Caco-2 (cell line): ENCODE measurements around the gene GNAQ. TPM values are rescaled to one million over a fixed set of nuclear protein-coding genes. Genes with fewer than 3 reads are reported as not detected.

Source experiments
- BruUV-seq: library from RNA; stranded (reverse); fragments of 400-500 nt; replicated peaks from 2 replicates; lab custom pipeline; 2021; lab: Mats Ljungman, UMichigan
- CTCF ChIA-PET: fragments of 300-600 bp; sonication (Branson Sonifier 250); formaldehyde crosslinking; loops from one replicate; lab custom pipeline; 2022; ENCODE audit warnings: antibody characterized with exemption; lab: Charles Lee
- POLR2A ChIA-PET: fragments of 300-600 bp; sonication (Branson Sonifier 250); formaldehyde crosslinking; loops from one replicate; lab custom pipeline; 2022; ENCODE audit warnings: antibody characterized with exemption; lab: Charles Lee
- DNase-seq, 2 experiments: peaks; one replicate each; pipeline versions ENCODE4 v3.0.0 to v3.0.0-alpha.2; 2020 to 2022
- H3K27me3 ChIP-seq: replicated peaks from 2 replicates; pipeline ENCODE4 v1.6.0; 2011; ENCODE audit warnings: low read length; ENCODE audit not compliant: control insufficient read depth, insufficient read depth
- H3K36me3 ChIP-seq: 2 replicates; pipeline ENCODE4 v1.5.1; 2011; ENCODE audit warnings: low read length; ENCODE audit not compliant: control insufficient read depth, insufficient read depth
- H3K4me1 ChIP-seq: fragments of 250-450 bp; sonication (Bioruptor Pico); 2 replicates; pipeline ENCODE4 v1.5.1; 2020; ENCODE audit warnings: mild to moderate bottlenecking
- H3K4me3 ChIP-seq: 2 replicates; pipeline ENCODE4 v1.5.1; 2011; ENCODE audit warnings: low read depth, mild to moderate bottlenecking, control low read depth, low read length
- H3K9me3 ChIP-seq: fragments of 250-450 bp; sonication (Bioruptor Pico); 2 replicates; pipeline ENCODE4 v1.5.1; 2020; ENCODE audit warnings: mild to moderate bottlenecking, moderate library complexity
- H3K27ac Mint-ChIP-seq: one replicate; pipeline ENCODE4 v1.8.0; 2022; ENCODE audit warnings: mixed read lengths; ENCODE audit not compliant: unreplicated experiment
- H3K27me3 Mint-ChIP-seq: one replicate; pipeline ENCODE4 v1.8.0; 2022; ENCODE audit warnings: mixed read lengths; ENCODE audit not compliant: insufficient read depth, unreplicated experiment
- H3K36me3 Mint-ChIP-seq: one replicate; pipeline ENCODE4 v1.8.0; 2022; ENCODE audit warnings: mild to moderate bottlenecking, mixed read lengths; ENCODE audit not compliant: insufficient read depth, unreplicated experiment
- H3K4me1 Mint-ChIP-seq: one replicate; pipeline ENCODE4 v1.8.0; 2022; ENCODE audit warnings: low read depth, mixed read lengths; ENCODE audit not compliant: unreplicated experiment
- H3K4me3 Mint-ChIP-seq: one replicate; pipeline ENCODE4 v1.8.0; 2022; ENCODE audit warnings: mild to moderate bottlenecking, moderate library complexity, mixed read lengths; ENCODE audit not compliant: unreplicated experiment
- H3K9me3 Mint-ChIP-seq: one replicate; pipeline ENCODE4 v1.8.0; 2022; ENCODE audit warnings: mixed read lengths; ENCODE audit not compliant: unreplicated experiment
- CTCF ChIP-seq, 2 experiments: fragments of 200-600 bp in 1 of 2; IDR thresholded peaks; 1 replicate in 1 of 2; 2 replicates in 1 of 2; pipeline versions ENCODE4 v1.5.1 to v1.8.0; 2011 to 2022; ENCODE audit warnings: antibody characterized with exemption in 1 of 2, control low read depth in 1 of 2, inconsistent platforms in 1 of 2, low read depth in 1 of 2, low read length in 1 of 2, mild to moderate bottlenecking in 1 of 2, moderate library complexity in 1 of 2; ENCODE audit not compliant: insufficient read depth in 1 of 2, severe bottlenecking in 1 of 2, unreplicated experiment in 1 of 2
- intact Hi-C: fragments of 100-400 bp; cut with micrococcal nuclease; formaldehyde crosslinking; loops from one replicate; pipeline ENCODE4 v1.10.0; 2022; ENCODE audit not compliant: unreplicated experiment
- total RNA-seq: library from RNA; stranded (reverse); gene quantifications from 2 replicates; pipeline ENCODE4 v1.2.3, GENCODE V29; 2022

Gene GNAQ
- total RNA-seq, 1 experiment from 2014 or later, result 10.1 TPM

DNA sequence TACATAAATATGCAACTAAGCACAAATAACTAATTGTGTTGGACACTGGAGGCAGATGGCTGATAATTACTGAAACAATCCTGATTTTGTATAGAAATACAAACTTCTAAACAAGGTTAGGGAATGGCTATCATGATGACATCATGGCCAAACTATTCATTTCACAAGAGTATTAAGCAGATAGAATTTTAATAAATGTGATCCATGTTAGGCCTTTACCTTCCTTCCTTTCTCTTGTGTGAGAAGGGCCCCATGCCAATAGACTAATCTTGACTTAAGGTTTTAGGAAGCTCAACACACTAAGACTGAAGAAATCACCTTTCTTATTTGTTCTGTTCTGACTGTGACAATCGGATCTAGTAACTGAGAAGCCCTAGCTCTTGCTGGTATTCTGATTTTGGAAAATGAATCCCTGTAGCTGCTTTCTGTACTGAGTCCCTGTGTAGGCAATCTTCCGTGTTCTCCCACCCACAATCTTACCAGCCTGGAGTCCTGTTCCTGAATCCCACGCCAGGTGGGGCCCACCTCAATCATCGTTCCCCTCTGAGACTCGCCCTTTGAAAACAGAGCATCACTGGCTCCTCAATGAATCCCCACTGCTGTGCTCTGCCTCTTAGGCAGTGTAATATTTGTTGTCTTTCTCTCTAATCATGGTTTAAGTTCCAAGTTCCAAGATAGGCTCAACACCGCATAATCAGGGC is 214.8 kb downstream of the GNAQ start:
- intact Hi-C loops, result no loop called here
- Histone ChIP-seq H3K36me3 (no peaks in the 10 kb centered on the region), H3K4me1 (no peaks in the 10 kb centered on the region), H3K4me3 (no peak overlapping the region), H3K9me3 (no peaks in the 10 kb centered on the region), H3K27me3 (no peaks in the 10 kb centered on the region)
- H3K9me3 Mint-ChIP-seq, result no peaks in the 10 kb centered on the region
- ChIA-PET POLR2A (no interaction called here), CTCF (no interaction called here)
- H3K36me3 Mint-ChIP-seq, result no peaks in the 10 kb centered on the region
- no TSS peak for BruUV-seq
- no peak for TF ChIP-seq CTCF (IDR thresholded peaks at IDR 0.05; ENCODE audit: insufficient read depth in 1 of 2, low read depth in 1 of 2, low read length in 1 of 2, severe bottlenecking in 1 of 2, unreplicated experiment in 1 of 2)
- DNase-seq, result no peak
- no peaks in the 10 kb centered on the region for H3K27me3 Mint-ChIP-seq
- H3K27ac Mint-ChIP-seq, result no peak overlapping the region
- H3K4me3 Mint-ChIP-seq, result no peak overlapping the region
- no peaks in the 10 kb centered on the region for H3K4me1 Mint-ChIP-seq

DNA sequence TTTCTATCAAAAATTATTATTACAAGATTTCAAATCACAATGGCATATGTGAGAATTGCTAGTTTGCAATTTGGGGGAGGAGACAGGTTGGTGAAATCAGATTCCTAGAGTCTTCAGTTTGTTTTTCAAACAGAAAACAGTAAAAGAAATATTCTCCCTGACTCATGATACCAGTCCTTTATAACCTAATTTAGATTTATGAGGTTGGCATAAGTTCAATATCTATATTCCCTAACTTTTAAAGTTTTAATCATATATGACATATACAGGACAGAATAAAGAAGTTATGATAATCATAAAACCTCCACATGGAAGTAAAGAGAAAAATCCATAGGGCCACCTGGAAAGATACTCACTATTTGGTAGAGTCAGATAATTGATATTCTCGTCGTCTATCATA is 216.4 kb downstream of the GNAQ start:
- H3K4me1 ChIP-seq, result no peaks in the 10 kb centered on the region
- no peaks in the 10 kb centered on the region for H3K9me3 Mint-ChIP-seq
- DNase-seq, result no peak
- no peak overlapping the region for H3K4me3 Mint-ChIP-seq
- CTCF ChIA-PET, result no interaction called here
- H3K4me1 Mint-ChIP-seq, result peaks cover 2% of the 10 kb centered on the region
- no peaks in the 10 kb centered on the region for H3K36me3 ChIP-seq
- POLR2A ChIA-PET, result no interaction called here
- intact Hi-C loops, result no loop called here
- no peak overlapping the region for H3K27ac Mint-ChIP-seq
- no peaks in the 10 kb centered on the region for H3K27me3 ChIP-seq
- no peaks in the 10 kb centered on the region for H3K36me3 Mint-ChIP-seq
- H3K27me3 Mint-ChIP-seq, result no peaks in the 10 kb centered on the region
- no peak for TF ChIP-seq CTCF (IDR thresholded peaks at IDR 0.05; ENCODE audit: insufficient read depth in 1 of 2, low read depth in 1 of 2, low read length in 1 of 2, severe bottlenecking in 1 of 2, unreplicated experiment in 1 of 2)
- H3K9me3 ChIP-seq, result no peaks in the 10 kb centered on the region
- no TSS peak for BruUV-seq
- no peak overlapping the region for H3K4me3 ChIP-seq

DNA sequence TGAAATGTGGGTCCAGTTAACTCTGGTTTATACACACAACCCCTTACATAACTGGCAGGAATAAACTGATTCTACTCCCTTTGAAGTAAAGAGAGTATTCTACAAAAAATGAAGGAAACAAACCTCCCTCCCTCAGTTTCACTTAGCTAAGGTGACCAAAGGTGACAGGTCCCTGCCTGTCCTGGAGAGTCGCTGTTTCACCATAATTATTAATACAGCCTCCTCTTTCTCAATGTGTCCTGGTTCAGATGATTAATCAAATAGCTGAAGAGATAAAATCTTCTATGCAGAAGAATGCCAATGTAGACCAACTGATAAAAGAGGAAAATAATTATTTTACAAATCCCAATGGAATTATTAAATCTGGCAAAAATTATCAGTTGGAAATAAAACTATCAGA is 219.8 kb downstream of the GNAQ start:
- no peaks in the 10 kb centered on the region for H3K36me3 ChIP-seq
- BruUV-seq, result no TSS peak
- Mint-ChIP-seq H3K36me3 (no peaks in the 10 kb centered on the region), H3K9me3 (no peaks in the 10 kb centered on the region), H3K27ac (no peak overlapping the region), H3K4me1 (peaks cover 6% of the 10 kb centered on the region), H3K4me3 (no peak overlapping the region), H3K27me3 (no peaks in the 10 kb centered on the region)
- POLR2A ChIA-PET, result no interaction called here
- H3K4me3 ChIP-seq, result no peak overlapping the region
- no peaks in the 10 kb centered on the region for H3K27me3 ChIP-seq
- peaks cover 25% of the 10 kb centered on the region for H3K4me1 ChIP-seq
- CTCF ChIA-PET, result no interaction called here
- H3K9me3 ChIP-seq, result no peaks in the 10 kb centered on the region
- intact Hi-C loops, result no loop called here
- DNase-seq, result no peak
- TF ChIP-seq CTCF (IDR thresholded peaks at IDR 0.05; ENCODE audit: insufficient read depth in 1 of 2, low read depth in 1 of 2, low read length in 1 of 2, severe bottlenecking in 1 of 2, unreplicated experiment in 1 of 2), result no peak
